ENCODE results near the gene ZEB1.

DNA sequence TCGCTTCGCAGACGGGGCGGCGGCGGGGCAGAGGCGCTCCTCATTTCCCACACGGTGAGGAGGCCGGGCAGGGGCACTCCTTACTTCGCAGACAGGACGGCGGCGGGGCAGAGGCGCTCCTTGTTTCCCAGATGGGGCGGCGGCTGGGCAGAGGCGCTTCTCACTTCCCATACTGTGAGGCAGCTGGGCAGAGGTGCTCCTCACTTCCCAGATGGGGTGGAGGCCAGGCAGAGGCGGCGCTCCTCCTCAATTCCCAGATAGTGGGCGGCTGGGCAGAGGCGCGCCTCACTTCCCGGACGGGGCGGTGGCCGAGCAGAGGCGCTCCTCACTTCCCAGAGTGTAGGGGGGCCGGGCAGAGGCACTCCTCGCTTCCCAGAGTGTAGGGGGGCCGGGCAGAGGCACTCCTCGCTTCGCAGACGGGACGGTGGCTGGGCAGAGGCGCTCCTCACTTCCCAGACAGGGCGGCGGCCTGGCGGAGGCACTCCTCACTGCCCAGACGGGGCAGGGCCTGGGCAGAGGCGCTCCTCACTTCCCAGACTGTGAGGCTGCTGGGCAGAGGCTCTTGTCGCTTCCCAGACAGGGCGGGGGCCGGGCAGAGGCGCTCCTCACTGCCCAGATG, 43.1 kb downstream of the ZEB1 start:
- TF ChIP-seq, protein P1, sequence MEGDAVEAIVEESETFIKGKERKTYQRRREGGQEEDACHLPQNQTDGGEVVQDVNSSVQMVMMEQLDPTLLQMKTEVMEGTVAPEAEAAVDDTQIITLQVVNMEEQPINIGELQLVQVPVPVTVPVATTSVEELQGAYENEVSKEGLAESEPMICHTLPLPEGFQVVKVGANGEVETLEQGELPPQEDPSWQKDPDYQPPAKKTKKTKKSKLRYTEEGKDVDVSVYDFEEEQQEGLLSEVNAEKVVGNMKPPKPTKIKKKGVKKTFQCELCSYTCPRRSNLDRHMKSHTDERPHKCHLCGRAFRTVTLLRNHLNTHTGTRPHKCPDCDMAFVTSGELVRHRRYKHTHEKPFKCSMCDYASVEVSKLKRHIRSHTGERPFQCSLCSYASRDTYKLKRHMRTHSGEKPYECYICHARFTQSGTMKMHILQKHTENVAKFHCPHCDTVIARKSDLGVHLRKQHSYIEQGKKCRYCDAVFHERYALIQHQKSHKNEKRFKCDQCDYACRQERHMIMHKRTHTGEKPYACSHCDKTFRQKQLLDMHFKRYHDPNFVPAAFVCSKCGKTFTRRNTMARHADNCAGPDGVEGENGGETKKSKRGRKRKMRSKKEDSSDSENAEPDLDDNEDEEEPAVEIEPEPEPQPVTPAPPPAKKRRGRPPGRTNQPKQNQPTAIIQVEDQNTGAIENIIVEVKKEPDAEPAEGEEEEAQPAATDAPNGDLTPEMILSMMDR (conservative IDR thresholded peaks at IDR 0.05; ENCODE audit: low read length): no peak
- TF ChIP-seq EZH2phosphoT487 (IDR thresholded peaks at IDR 0.05; ENCODE audit: borderline replicate concordance): no peak
